Measurements from ENCODE around the gene C14orf119. TPM values are rescaled to one million over a fixed set of nuclear protein-coding genes. Genes with fewer than 3 reads are reported as not detected.

C14orf119 gene
- total and polyA plus RNA-seq, 10 donors, result 28.0 to 47.0 (median 39.0) TPM

GRCh38 chr14:23120541-23121251 is 25.4 kb downstream of the C14orf119 start:
- H3K9me3 ChIP-seq, result no peaks in the 10 kb centered on the region
- intact Hi-C loops (cut with DNase I; ENCODE audit: low total_unique reads), result loop anchor here (2.0 to 10.0 kb wide), 2 partner anchors 66 to 174 kb away; no protein-coding TSS in a partner anchor
- DNase-seq, result peak; percentile 95
- H3K36me3 ChIP-seq, result no peaks in the 10 kb centered on the region
- H3K27me3 ChIP-seq (replicated peaks in 1 of 7), result no peaks in the 10 kb centered on the region
- H3K27ac ChIP-seq, result peak overlapping the region; percentile 70 to 89 (median 78)
- H3K4me3 ChIP-seq, result peak overlapping the region in 1 of 8 donors; percentile 36
- peaks cover 16 to 70% (median 44%) of the 10 kb centered on the region in 6 donors for H3K4me1 ChIP-seq
- TF ChIP-seq, protein P1, sequence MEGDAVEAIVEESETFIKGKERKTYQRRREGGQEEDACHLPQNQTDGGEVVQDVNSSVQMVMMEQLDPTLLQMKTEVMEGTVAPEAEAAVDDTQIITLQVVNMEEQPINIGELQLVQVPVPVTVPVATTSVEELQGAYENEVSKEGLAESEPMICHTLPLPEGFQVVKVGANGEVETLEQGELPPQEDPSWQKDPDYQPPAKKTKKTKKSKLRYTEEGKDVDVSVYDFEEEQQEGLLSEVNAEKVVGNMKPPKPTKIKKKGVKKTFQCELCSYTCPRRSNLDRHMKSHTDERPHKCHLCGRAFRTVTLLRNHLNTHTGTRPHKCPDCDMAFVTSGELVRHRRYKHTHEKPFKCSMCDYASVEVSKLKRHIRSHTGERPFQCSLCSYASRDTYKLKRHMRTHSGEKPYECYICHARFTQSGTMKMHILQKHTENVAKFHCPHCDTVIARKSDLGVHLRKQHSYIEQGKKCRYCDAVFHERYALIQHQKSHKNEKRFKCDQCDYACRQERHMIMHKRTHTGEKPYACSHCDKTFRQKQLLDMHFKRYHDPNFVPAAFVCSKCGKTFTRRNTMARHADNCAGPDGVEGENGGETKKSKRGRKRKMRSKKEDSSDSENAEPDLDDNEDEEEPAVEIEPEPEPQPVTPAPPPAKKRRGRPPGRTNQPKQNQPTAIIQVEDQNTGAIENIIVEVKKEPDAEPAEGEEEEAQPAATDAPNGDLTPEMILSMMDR (IDR thresholded peaks at IDR 0.05 in 8 of 11, conservative IDR thresholded peaks at IDR 0.05 in 3 of 11), result peak; percentile 97 to 100 (median 99)
- TF ChIP-seq POLR2A (IDR thresholded peaks at IDR 0.05), result no peak
- peak; percentile 64 to 67 (median 64) for TF ChIP-seq POLR2AphosphoS5 (IDR thresholded peaks at IDR 0.05)
- WGBS, 5 donors, result 9 to 16% (median 12%) methylated on average over 9 of the region's 9 CpGs

DNA sequence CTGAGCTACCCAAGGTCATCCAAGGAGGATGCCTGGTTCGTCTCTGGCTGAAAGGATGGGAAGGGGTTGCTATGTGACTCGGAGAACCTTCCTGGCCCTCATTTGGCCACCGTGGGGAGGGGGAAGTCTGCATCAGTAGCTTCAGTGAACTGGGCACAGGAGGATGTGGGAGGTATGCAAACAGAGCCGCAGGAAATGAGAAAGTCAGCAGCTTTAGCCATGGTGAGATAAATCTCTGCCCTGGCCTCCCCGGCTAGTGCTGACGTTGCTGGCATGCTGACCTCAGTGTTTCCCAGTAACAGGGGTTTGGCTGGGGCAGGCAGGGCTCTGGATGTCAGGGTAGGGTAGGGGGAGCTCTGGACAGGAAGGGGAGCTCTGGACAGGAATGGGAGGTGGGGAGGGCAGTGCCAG is 26.1 kb downstream of the C14orf119 start:
- peak overlapping the region in 1 of 8 donors; percentile 36 for H3K4me3 ChIP-seq
- H3K36me3 ChIP-seq, result peaks cover 0 to under 1% (median 0%) of the 10 kb centered on the region in 6 donors
- intact Hi-C loops (cut with DNase I; ENCODE audit: low total_unique reads), result loop anchor here (2.0 to 10.0 kb wide), 2 partner anchors 65 to 173 kb away; no protein-coding TSS in a partner anchor
- peaks cover 16 to 68% (median 44%) of the 10 kb centered on the region in 6 donors for H3K4me1 ChIP-seq
- DNase-seq, result peak; percentile 82
- TF ChIP-seq POLR2AphosphoS5 (IDR thresholded peaks at IDR 0.05), result peak in 2 of 3 donors; percentile 54
- TF ChIP-seq, protein P1 (IDR thresholded peaks at IDR 0.05 in 8 of 11, conservative IDR thresholded peaks at IDR 0.05 in 3 of 11), result no peak
- peak overlapping the region; percentile 70 to 89 (median 78) for H3K27ac ChIP-seq
- no peaks in the 10 kb centered on the region for H3K9me3 ChIP-seq
- WGBS, 5 donors, result 12 to 28% (median 19%) methylated on average over 6 of the region's 6 CpGs
- no peaks in the 10 kb centered on the region for H3K27me3 ChIP-seq (replicated peaks in 1 of 7)

DNA sequence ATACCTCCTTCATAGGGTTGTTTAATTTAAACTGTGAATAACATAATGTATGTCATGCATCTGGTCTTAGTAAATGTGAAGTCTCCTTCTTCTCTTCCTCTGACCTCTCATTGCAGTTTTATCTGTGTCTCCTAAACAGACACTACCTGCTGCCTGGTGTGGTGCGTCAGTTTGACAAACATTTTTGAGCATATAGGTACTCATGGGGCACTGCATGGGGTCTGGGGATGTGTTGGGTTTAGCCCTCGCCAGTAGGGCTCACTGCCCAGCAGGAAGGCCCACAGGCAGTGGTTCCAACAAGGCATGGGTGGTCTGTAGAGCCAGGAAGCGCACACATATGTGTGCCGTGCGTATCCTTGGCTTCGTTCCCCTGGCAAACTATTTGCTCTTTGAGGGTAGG is 26.8 kb downstream of the C14orf119 start:
- intact Hi-C loops (cut with DNase I; ENCODE audit: low total_unique reads), result loop anchor here (10.0 kb wide), 1 partner anchor 173 kb away; no protein-coding TSS in a partner anchor
- Histone ChIP-seq H3K9me3 (no peaks in the 10 kb centered on the region), H3K27ac (peak overlapping the region; percentile 70 to 89 (median 78)), H3K4me1 (peaks cover 16 to 62% (median 44%) of the 10 kb centered on the region in 6 donors), H3K4me3 (no peak overlapping the region), H3K36me3 (peaks cover 0 to 8% (median 2%) of the 10 kb centered on the region in 6 donors), H3K27me3 (replicated peaks in 1 of 7) (no peaks in the 10 kb centered on the region)
- peak; percentile 40 for DNase-seq
- TF ChIP-seq POLR2AphosphoS5 (IDR thresholded peaks at IDR 0.05), result no peak
- 82 to 92% (median 90%) methylated on average over 6 of the region's 6 CpGs for WGBS, 5 donors

DNA sequence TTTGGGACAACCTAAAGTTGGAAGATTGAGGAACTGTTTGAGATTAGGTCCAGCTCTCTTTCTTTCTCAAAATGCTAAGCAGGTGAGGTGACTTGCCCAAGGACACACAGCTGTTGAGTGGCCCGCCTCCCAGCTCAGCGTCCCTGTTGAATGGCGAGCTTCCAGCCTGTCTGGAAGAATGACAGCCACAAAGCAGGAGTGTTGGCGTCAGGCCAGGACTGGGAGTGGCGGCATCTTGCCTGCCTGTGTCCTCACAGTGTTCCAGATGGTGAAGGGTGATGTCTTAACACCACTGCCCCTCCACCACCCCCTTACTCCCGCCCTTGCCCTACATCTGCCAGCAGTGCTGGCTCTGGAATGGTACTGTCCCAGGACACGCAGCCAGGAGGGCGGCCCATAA is 28.1 kb downstream of the C14orf119 start:
- peak; percentile 69 for DNase-seq
- Histone ChIP-seq H3K36me3 (peaks cover 0 to 21% (median 2%) of the 10 kb centered on the region in 6 donors), H3K4me1 (peaks cover 16 to 59% (median 39%) of the 10 kb centered on the region in 6 donors), H3K9me3 (no peaks in the 10 kb centered on the region), H3K4me3 (no peak overlapping the region), H3K27me3 (replicated peaks in 1 of 7) (no peaks in the 10 kb centered on the region), H3K27ac (peak overlapping the region in 2 of 8 donors; percentile 39 to 51)
- intact Hi-C loops (cut with DNase I; ENCODE audit: low total_unique reads), result loop anchor here (10.0 kb wide), 1 partner anchor 171 kb away; no protein-coding TSS in a partner anchor
- TF ChIP-seq POLR2AphosphoS5 (IDR thresholded peaks at IDR 0.05) (peak; percentile 40 to 63 (median 61)), POLR2A (IDR thresholded peaks at IDR 0.05) (no peak)
- TF ChIP-seq, protein P1 (IDR thresholded peaks at IDR 0.05 in 8 of 11, conservative IDR thresholded peaks at IDR 0.05 in 3 of 11), result no peak
- WGBS, 5 donors, result 50 to 77% (median 59%) methylated on average over 6 to 8 of the region's 8 CpGs
